Measurements from ENCODE around the gene CBX8.

Gene CBX8

DNA sequence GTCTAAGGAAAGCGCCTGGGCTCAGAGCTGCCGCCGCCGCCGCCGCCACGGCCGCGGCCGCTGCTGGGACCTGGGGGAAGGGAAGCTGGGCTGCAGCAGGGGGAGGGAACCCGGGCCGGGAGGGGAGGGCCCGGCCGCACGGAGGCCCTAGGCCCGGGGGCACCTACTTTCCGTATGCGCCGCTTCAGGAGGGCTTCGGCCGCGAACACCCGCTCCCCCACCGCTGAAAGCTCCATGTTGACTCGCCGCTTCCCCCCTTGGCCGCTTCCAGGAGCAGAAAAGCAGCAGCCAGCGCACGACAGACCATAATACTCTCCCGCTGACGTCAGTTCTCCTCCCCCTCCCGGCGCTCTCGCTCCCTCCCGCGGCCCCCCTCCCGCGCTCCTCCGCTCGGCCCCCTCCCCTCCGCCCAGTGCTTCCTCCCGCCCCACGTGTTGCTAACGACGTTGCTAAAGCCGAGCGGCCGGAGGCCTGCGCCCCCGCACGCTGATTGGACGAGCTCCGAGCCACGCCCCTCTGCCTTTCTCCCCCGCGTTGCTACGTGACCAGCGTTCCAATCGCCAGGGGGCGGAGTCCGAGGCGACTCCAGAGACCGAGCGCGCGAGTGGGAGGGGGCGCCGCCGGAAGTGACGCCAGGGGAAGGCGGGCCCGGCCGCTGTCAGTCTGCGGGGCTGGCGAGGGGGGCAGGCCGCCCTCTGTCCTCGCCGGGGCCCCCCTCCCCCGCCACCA, at the start of gene CBX8:
Gene CBX8 (minus strand): TSS at position 315 of the 729 bp plus-strand sequence. CDS start 79 bp downstream, at position 236.
- peak; percentile 99 for DNase-seq

DNA sequence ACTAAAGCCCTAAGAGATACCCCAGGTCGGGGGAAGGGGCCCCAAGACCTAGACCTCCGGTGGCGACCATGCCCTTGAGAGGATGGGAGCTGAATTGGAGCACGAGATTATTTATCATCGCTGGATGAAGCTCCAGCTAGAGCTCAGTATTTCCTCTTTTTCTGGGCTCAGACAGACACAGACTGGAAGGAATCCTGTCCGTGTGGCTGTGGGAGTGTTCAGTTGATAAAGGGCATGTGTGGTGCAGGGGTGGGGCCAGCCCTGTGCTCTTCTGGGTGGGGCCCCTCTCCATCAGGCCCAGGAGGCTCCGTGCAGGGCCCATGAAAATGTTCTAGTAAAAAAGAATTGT, 48.7 kb upstream of the CBX8 start:
- DNase-seq: no peak

DNA sequence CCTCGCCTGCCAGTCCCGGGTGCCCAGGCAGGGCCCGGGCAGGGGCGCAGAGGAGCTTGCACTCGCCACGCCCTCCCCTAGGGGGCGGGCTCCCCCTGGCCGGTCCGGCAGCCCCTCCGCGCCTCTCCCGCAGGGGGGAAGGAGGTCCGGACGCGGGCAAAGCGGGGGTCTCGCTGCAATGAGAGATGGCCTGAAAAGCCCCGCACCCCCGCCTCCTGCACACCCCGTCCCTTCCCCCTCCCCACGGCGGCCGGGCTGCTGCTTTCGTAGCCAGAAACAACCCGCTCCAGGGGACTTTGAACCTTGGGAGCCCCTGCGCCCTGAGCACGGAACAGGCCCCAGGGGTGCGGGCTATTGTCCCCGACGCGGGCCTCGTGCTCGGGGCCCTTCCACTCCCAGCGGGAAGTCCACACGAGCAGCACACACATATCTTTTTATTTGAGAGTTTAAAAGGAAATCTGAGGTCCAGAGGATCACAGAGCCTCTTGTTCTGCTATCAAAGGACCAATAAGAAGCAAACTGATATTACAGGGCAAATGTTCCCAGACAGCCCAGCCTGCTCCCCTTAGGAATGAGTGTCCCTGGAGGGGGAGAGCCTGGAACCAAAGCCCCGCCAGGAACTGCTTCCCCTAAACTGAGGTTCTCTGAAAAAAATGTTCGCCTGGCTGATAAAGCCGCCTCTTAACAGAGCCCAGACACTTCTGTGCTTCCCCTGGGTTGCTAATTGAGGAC, 48.2 kb upstream of the CBX8 start:
- peak; percentile 80 for DNase-seq

GRCh38 chr17:79843816-79844800, 47.2 kb upstream of the CBX8 start:
- no peak for DNase-seq

- peak; percentile 68 for DNase-seq
Observed at GRCh38 chr17:79843474-79843815, 46.6 kb upstream of the CBX8 start.

- peak; percentile 70 for DNase-seq
Observed at GRCh38 chr17:79842656-79843473, 46.0 kb upstream of the CBX8 start.

DNA sequence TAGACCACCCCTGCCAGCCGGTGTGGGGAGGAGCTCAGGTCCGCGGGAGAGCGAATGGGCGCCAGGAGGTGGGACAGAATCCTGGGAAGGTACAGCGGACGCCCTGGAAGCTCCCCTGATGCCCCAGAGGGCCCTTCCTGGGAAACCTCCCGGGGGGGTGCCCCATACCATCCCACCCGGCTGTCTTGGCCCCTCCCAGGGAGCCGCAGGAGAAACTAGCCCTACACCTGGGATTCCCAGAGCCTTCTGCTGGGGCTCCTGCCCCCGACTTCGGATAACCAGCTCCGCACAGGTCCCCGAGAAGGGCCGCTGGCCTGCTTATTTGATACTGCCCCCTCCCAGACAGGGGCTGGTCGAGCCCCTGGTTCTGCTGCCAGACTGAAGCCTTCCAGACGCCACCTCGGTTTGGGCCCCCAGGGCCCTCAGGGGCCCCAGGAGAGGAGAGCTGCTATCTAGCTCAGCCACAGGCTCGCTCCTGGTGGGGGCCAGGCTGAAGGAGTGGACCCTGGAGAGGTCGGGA, 45.3 kb upstream of the CBX8 start:
- DNase-seq: peak; percentile 67

DNA sequence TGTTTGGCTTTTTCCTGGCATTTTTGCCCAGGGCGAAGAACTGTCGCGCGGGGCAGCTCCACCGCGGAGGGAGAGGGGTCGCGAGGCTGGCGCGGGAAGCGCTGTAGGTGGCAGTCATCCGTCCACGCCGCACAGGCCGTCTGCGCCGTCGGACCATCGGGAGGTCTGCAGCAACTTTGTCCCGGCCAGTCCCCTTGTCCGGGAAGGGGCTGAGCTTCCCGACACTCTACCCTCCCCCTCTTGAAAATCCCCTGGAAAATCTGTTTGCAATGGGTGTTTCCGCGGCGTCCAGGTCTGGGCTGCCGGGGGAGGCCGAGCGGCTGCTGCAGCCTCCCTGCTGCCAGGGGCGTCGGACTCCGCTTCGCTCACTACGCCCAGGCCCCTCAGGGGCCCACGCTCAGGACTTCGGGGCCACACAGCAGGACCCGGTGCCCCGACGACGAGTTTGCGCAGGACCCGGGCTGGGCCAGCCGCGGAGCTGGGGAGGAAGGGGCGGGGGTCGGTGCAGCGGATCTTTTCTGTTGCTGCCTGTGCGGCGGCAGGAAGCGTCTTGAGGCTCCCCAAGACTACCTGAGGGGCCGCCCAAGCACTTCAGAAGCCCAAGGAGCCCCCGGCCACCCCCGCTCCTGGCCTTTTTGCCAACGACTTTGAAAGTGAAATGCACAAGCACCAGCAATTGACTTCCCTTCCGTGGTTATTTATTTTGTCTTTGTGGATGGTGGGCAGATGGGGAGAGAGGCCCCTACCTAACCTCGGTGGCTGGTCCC, 44.7 kb upstream of the CBX8 start:
- DNase-seq: peak; percentile 63

DNA sequence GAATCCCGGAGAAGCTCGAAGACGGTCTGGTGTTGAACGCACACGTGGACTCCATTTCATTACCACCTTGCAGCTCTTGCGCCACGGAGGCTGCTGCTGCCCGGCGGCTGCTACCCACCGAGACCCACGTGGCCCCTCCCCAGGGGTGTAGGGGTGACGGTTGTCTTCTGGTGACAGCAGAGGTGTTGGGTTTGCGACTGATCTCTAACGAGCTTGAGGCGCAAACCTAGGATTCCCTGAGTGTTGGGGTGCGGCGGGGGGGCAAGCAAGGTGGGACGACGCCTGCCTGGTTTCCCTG, 44.1 kb upstream of the CBX8 start:
- DNase-seq: no peak

GRCh38 chr17:79840269-79840988, 43.6 kb upstream of the CBX8 start:
- DNase-seq: peak; percentile 67

DNA sequence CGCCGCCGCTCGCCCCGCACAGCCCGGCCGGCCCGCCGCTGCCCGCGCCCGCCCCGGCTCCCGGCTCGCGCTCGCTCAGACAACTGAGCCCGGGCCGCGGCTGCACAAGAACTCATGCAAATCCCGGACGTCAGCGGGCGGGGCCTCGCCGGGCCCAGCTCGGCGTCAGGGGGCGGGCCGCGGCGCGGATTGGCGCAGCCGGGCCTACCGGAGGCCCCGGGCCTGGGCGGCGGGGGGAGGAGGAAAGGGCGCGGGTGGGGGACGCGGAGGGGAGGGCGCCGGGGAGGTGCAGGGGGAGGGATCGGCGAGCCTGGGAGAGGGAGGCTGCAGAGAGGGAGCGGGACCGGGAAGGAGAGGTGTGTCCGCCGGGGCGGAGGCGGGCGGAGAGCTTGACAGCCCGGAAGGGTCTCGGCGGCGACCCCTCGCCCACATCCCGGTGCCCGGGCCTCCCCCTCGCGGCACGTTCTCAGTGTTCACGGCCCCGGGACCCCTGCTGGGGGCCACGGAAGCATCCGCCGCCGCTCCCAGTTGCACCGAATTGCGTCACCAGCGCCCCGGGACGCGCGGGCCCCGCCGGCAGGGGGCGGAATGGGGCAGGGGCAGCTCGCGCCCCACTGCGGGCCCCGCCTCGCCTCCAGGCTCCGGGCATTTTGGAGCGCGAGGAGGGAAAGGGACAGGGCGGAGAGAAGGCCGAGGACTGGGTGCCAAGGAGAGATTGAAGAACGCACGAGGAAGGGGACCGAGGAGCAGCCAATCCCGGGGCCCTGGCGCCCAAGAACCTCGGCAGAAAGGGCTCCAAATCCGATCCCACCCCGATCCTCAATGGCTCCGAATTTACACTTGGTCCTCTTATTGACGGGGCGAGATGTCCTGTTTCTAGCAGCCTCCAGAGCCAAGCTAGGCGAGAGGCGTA, 42.7 kb upstream of the CBX8 start, which contains the start of gene CBX4:
Gene CBX4 (minus strand): TSS at position 85 of the 913 bp plus-strand sequence. CDS start 189 bp downstream, outside the sequence.
- peak; percentile 94 for DNase-seq

DNA sequence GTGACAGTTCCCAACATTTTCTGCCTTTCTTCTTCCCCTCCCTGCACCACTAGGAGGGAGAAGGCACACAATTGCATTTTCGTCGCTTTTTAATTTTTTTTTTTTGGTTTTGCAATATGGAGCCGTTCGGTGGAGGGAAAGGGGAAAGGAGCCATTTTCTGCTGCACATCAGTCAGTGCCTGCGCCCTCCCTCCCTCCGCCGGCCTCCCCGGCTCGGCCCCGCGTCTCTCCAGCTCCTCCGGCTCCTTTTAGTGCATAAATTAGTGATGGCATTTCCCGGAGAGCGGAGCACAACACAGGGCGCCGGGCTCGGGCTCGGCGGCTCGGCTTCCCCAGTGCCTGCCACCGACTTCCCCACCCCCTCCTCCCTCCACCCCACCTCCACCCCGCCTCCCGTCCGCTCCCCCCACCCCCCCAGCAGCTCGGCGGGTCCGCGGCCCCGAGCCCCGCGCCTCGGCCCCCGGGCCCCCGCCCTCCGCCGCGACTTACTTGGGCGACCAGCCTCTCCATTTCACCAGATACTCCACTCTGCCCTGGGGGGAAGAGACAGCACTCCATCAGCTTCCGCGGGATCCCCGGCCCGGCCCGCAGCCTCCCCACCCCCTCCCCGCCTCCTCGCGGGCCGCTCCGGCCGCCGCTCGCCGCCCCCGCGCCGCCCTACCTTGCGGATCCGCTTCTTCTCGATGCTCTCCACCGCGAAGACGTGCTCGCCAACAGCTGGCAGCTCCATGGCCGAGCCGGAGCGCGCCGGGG, 41.8 kb upstream of the CBX8 start:
- peak; percentile 83 for DNase-seq

DNA sequence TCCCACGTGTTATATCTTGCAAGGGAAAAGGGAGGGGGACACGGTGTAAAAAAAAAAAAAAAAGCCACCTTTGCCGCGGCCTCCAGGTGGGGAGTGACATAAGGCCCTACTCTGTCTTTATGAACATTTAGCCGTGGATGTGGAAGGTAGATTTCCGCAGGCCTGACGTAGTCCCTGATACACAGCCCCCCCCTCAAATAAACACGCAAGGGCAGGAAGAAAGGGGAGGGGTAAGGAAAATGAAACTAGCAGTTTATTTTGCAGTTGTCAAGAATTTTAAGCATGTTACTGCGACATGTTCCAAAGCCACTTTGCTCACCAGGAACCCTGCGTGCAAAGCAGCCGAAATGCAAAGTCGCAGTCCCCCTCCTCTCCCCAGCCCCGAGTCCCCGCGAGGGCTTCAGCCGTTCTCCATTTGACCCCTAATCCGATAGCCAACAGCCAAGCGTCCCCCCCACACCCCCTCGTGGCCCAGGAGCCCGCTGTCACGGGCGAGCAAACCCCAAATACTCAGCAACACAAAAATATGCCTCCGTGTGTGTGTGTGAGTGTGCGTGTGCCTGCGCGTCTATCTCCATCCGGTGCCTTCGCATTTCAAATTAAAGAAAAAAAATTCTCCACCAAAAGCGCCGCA, 41.1 kb upstream of the CBX8 start:
- peak; percentile 69 for DNase-seq

GRCh38 chr17:79836972-79837887, 40.4 kb upstream of the CBX8 start:
- peak; percentile 70 for DNase-seq

DNA sequence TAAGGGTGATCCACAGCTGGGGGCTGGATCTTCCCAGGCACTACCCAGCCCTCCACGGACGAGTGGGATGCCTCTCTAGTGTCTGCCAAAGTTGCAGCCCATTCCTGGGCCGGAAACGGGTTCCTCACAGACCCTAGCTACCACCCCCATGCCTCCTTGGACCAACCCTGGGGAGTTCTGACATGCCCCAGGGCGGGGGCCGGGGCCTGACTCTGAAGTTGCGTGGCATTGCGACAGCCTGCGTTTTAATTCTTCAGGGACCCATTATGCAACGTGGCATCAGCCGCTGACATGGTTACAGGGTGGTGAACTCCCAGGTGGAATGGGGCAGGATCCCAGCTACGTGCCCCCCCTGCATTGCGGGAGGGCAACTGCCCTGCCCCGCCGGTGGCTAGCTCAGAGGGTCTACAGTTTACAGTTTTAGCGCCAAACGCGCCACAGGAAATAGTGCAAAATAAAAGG, 39.7 kb upstream of the CBX8 start:
- DNase-seq: no peak

- no peak for DNase-seq
Observed at GRCh38 chr17:79835953-79836509, 39.2 kb upstream of the CBX8 start.

DNA sequence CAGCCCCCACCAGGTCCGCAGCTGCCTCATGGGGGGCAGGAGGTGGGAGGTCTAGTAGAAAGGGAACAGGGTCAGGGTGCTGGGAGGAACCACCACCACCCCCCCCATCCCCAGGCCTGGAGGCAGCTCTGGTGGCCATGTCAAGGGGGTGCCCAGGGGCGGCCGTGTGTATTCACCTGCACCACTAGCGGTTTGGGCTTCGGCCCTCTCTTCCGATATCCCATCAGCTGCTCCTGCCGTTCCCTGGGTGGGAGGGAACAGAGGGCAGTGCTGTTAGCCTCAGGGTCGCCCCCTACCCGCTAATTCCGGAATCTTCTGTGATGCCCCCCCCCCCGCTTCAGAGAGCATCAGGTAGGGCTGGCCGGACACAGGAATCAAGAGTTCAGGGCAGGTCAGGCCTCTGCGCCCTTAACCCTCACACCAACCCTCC, 38.6 kb upstream of the CBX8 start:
- DNase-seq: no peak

All from activated CD8-positive, alpha-beta memory T cell treated with anti-CD3 and anti-CD28 coated beads for 24 hours (primary cell).